Measurements from ENCODE around the gene ZFP69B. TPM values are rescaled to one million over a fixed set of nuclear protein-coding genes. Genes with fewer than 3 reads are reported as not detected.

ZFP69B gene
- polyA plus RNA-seq, 3 donors, result 0.20 to 0.67 TPM; not detected in 1

GRCh38 chr1:40451238-40451585 is 936 bp downstream of the ZFP69B start:
- Histone ChIP-seq H3K27ac (ENCODE audit: low read depth in 1 of 2, low read length in 2 of 2) (no peak overlapping the region), H3K79me2 (ENCODE audit: insufficient read depth, low read length) (no peaks in the 10 kb centered on the region), H4K20me1 (ENCODE audit: insufficient read depth, low read length) (no peaks in the 10 kb centered on the region), H3K9me3 (replicated peaks in 1 of 2; ENCODE audit: control insufficient read depth in 1 of 2, insufficient read depth in 1 of 2, low read length in 2 of 2) (peaks cover 42 to 44% of the 10 kb centered on the region in 2 donors), H3K36me3 (replicated peaks in 1 of 2; ENCODE audit: control insufficient read depth in 1 of 2, insufficient read depth in 2 of 2, low read length in 2 of 2) (peaks cover 0 to 11% of the 10 kb centered on the region in 2 donors), H3K4me3 (replicated peaks in 1 of 3; ENCODE audit: low read depth in 2 of 3, low read length in 3 of 3) (peak overlapping the region in 1 of 3 experiments; percentile 84), H3K9ac (ENCODE audit: insufficient read depth, low read length, poor library complexity, severe bottlenecking) (no peak overlapping the region), H3K4me1 (ENCODE audit: control insufficient read depth in 1 of 2, insufficient read depth in 2 of 2, low read length in 2 of 2) (peaks cover 15 to 20% of the 10 kb centered on the region in 2 donors), H3K27me3 (ENCODE audit: control insufficient read depth in 2 of 2, insufficient read depth in 2 of 2, low read length in 2 of 2) (no peaks in the 10 kb centered on the region), H2AFZ (ENCODE audit: insufficient read depth, low read depth, low read length, poor library complexity, severe bottlenecking) (no peak overlapping the region), H3K4me2 (replicated peaks; ENCODE audit: extremely low read depth, low read length, poor library complexity, severe bottlenecking) (peak overlapping the region; percentile 92)
- Mint-ChIP-seq H3K4me3 (peak overlapping the region; percentile 88 to 92), H3K27me3 (ENCODE audit: low read depth in 3 of 3) (peaks cover 0 to 1% (median 0%) of the 10 kb centered on the region in 3 donors), H3K36me3 (peaks cover 14 to 28% of the 10 kb centered on the region in 2 donors), H3K9me3 (peaks cover 23 to 68% (median 62%) of the 10 kb centered on the region in 7 donors), H3K27ac (peak overlapping the region in 1 of 7 donors; percentile 69), H3K4me1 (peaks cover 20% of the 10 kb centered on the region)
- no peak for DNase-seq
- WGBS (ENCODE audit: insufficient coverage), result no CpG with 5 or more reads among the region's 1 CpG
- intact Hi-C loops (cut with micrococcal nuclease), result loop anchor here in 1 of 2 donors (10.0 kb wide), 1 partner anchor 64 kb away; no protein-coding TSS in a partner anchor
- no peak for TF ChIP-seq CTCF (IDR thresholded peaks at IDR 0.05)

GRCh38 chr1:40454873-40455272 is 4.6 kb downstream of the ZFP69B start:
- H3K79me2 ChIP-seq (ENCODE audit: insufficient read depth, low read length), result no peaks in the 10 kb centered on the region

More at GRCh38 chr1:40454873-40455272, 4.6 kb downstream of the ZFP69B start:
- peaks cover 46 to 71% of the 10 kb centered on the region in 2 donors for H3K9me3 ChIP-seq (replicated peaks in 1 of 2; ENCODE audit: control insufficient read depth in 1 of 2, insufficient read depth in 1 of 2, low read length in 2 of 2)
- TF ChIP-seq CTCF (IDR thresholded peaks at IDR 0.05), result no peak
- no peak for DNase-seq
- Mint-ChIP-seq H3K4me1 (peaks cover 12% of the 10 kb centered on the region), H3K27ac (no peak overlapping the region), H3K4me3 (no peak overlapping the region), H3K36me3 (peaks cover 41 to 61% of the 10 kb centered on the region in 2 donors), H3K27me3 (ENCODE audit: low read depth in 3 of 3) (peaks cover 0 to 1% (median 0%) of the 10 kb centered on the region in 3 donors), H3K9me3 (peaks cover 50 to 93% (median 86%) of the 10 kb centered on the region in 7 donors)
- no peak overlapping the region for H3K27ac ChIP-seq (ENCODE audit: low read depth in 1 of 2, low read length in 2 of 2)
- H3K36me3 ChIP-seq (replicated peaks in 1 of 2; ENCODE audit: control insufficient read depth in 1 of 2, insufficient read depth in 2 of 2, low read length in 2 of 2), result peaks cover 12 to 47% of the 10 kb centered on the region in 2 donors
- intact Hi-C loops (cut with micrococcal nuclease), result loop anchor here in 1 of 2 donors (10.0 kb wide), 1 partner anchor 60 kb away; no protein-coding TSS in a partner anchor
- no CpG with 5 or more reads among the region's 1 CpG for WGBS (ENCODE audit: insufficient coverage)
- H4K20me1 ChIP-seq (ENCODE audit: insufficient read depth, low read length), result no peaks in the 10 kb centered on the region
- H3K4me1 ChIP-seq (ENCODE audit: control insufficient read depth in 1 of 2, insufficient read depth in 2 of 2, low read length in 2 of 2), result peaks cover 9 to 12% of the 10 kb centered on the region in 2 donors
- no peak overlapping the region for H3K4me3 ChIP-seq (replicated peaks in 1 of 3; ENCODE audit: low read depth in 2 of 3, low read length in 3 of 3)
- no peak overlapping the region for H3K4me2 ChIP-seq (replicated peaks; ENCODE audit: extremely low read depth, low read length, poor library complexity, severe bottlenecking)
- H3K9ac ChIP-seq (ENCODE audit: insufficient read depth, low read length, poor library complexity, severe bottlenecking), result no peak overlapping the region
- H2AFZ ChIP-seq (ENCODE audit: insufficient read depth, low read depth, low read length, poor library complexity, severe bottlenecking), result no peak overlapping the region
- H3K27me3 ChIP-seq (ENCODE audit: control insufficient read depth in 2 of 2, insufficient read depth in 2 of 2, low read length in 2 of 2), result no peaks in the 10 kb centered on the region
